Bronchial epithelial cell (primary cell): ENCODE measurements around the gene RPL39L. TPM values are rescaled to one million over a fixed set of nuclear protein-coding genes. Genes with fewer than 3 reads are reported as not detected.

ENCODE experiments used
- DNase-seq: peaks from one replicate; pipeline ENCODE4 v3.0.0-alpha.2; 2010; ENCODE audit warnings: low read depth
- FAIRE-seq: peaks from 2 replicates; lab custom pipeline; 2011; peaks lifted over from hg19 to GRCh38; lab: Jason Lieb, UNC
- H3K27me3 ChIP-seq: 2 replicates; pipeline ENCODE4 v1.5.1; 2011; ENCODE audit warnings: low read length; ENCODE audit not compliant: control insufficient read depth, insufficient read depth
- H3K36me3 ChIP-seq: 2 replicates; pipeline ENCODE4 v1.5.1; 2011; ENCODE audit warnings: low read length; ENCODE audit not compliant: control insufficient read depth, insufficient read depth
- H3K4me3 ChIP-seq: 2 replicates; pipeline ENCODE4 v1.5.1; 2011; ENCODE audit warnings: mild to moderate bottlenecking, low read depth, low read length, control low read depth
- CTCF ChIP-seq: IDR thresholded peaks from 2 replicates; pipeline ENCODE4 v1.5.1; 2011; ENCODE audit warnings: mild to moderate bottlenecking, moderate library complexity, low read length, control low read depth, inconsistent platforms; ENCODE audit not compliant: insufficient read depth, severe bottlenecking
- total RNA-seq: library from RNA; depleted of rRNA; stranded (reverse); fragments of >200 nt; gene quantifications from 2 replicates; pipeline ENCODE4 v1.2.1, GENCODE V29; 2014

The RPL39L gene
- total RNA-seq, 1 donor from 2014 or later: 23.4 TPM

DNA sequence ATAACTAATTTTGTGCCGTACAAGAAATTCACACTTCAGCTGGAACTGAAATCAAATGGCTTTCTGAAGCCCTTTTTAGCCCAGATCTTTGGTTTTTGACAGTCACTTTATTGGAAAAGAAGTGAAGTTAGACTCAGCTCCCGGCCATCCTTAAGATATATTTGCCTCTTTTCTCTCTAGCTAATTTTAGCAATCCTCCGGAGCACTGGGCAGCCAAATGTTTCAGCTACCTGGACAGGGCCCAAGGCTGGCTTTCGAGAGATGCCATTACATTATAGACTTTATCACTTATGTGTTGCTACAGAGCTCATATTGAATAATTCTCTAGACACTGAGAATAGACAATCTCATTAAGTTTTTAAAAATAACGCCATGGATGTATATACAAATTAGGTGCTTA lies 28.5 kb upstream of the RPL39L start:
- no peak for FAIRE-seq

DNA sequence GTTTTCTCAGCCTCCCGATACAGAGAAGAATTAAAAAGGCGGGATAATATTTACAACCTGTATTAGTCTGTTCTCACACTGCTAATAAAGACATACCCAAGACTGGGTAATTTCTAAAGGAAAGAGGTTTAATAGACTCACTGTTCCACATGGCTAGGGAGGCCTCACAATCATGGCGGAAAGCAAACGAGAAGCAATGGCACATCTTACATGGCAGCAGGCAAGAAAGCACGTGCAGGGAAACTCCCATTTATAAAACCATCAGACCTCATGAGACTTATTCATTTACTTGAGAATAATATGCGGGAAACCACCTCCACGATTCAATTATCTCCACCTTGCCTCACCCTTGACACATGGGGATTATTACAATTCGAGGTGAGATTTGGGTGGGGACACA lies 27.5 kb upstream of the RPL39L start:
- FAIRE-seq (no peak), DNase-seq (no peak)

More for the DNA sequence above, 28.5 kb upstream of the RPL39L start:
- Histone ChIP-seq H3K4me3 (no peak overlapping the region), H3K36me3 (no peaks in the 10 kb centered on the region), H3K27me3 (no peaks in the 10 kb centered on the region)
- no peak for TF ChIP-seq CTCF
- DNase-seq: no peak

DNA sequence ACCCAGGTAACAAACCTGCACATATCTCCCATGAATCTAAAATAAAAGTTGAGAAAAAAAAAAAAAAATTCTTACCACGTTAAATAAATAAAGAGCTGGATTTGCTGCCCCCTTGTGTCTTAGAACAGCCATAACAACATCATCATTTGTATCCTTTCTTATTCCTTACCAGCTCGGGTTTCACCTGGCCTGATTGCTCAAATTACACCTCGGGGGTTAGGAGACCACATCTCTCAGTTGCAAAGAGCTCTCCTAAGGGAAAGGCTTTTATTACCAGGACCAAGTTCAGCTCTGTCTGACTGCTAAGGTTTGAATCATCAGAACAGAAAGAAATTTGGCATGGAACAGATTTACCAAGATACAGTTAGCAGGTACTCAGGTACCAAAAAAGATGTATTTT lies 25.8 kb upstream of the RPL39L start:
- H3K27me3 ChIP-seq: no peaks in the 10 kb centered on the region
- H3K4me3 ChIP-seq: no peak overlapping the region
- TF ChIP-seq CTCF: peak; percentile 55
- H3K36me3 ChIP-seq: no peaks in the 10 kb centered on the region
- no peak for FAIRE-seq
- DNase-seq: peak; percentile 61

More for the DNA sequence above, 27.5 kb upstream of the RPL39L start:
- no peaks in the 10 kb centered on the region for H3K27me3 ChIP-seq
- no peak overlapping the region for H3K4me3 ChIP-seq
- TF ChIP-seq CTCF: no peak
- H3K36me3 ChIP-seq: no peaks in the 10 kb centered on the region

- Histone ChIP-seq H3K27me3 (no peaks in the 10 kb centered on the region), H3K4me3 (no peak overlapping the region), H3K36me3 (no peaks in the 10 kb centered on the region)
- FAIRE-seq: no peak
- no peak for TF ChIP-seq CTCF
- no peak for DNase-seq
Measured at GRCh38 chr3:187162265-187162953, 23.1 kb upstream of the RPL39L start.

GRCh38 chr3:187161556-187161955 lies 22.3 kb upstream of the RPL39L start:
- TF ChIP-seq CTCF: no peak
- H3K27me3 ChIP-seq: no peaks in the 10 kb centered on the region
- H3K4me3 ChIP-seq: no peak overlapping the region
- no peaks in the 10 kb centered on the region for H3K36me3 ChIP-seq
- no peak for FAIRE-seq
- no peak for DNase-seq

DNA sequence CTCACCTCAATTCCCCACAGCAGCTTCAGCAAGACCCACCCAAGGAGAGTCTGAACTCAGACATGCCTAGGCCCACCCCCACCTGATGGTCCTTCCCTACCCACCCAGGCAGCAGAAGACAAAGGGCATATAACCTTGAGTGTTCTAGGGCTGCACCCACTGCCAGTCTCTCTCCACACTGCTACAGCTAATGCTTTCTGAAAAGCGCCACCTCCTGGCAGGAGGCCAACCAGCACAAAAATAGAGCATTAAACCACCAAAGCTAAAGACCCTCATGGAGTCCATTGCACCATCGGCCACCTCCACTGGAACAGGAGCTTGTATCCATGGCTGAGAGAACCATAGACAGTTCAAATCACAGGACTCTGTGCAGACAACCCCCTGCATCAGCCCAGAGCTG lies 11.3 kb upstream of the RPL39L start:
- FAIRE-seq (no peak), DNase-seq (no peak)
- Histone ChIP-seq H3K27me3 (no peaks in the 10 kb centered on the region), H3K36me3 (no peaks in the 10 kb centered on the region), H3K4me3 (no peak overlapping the region)
- peak; percentile 11 for TF ChIP-seq CTCF
